ENCODE results near the gene ELAVL2. TPM values are rescaled to one million over a fixed set of nuclear protein-coding genes. Genes with fewer than 3 reads are reported as not detected.

ELAVL2 gene
- total and polyA plus RNA-seq, 9 of the 15 experiments (the other 6 are each of a cell fraction or from before 2014, with no cell fraction given), result not detected

DNA sequence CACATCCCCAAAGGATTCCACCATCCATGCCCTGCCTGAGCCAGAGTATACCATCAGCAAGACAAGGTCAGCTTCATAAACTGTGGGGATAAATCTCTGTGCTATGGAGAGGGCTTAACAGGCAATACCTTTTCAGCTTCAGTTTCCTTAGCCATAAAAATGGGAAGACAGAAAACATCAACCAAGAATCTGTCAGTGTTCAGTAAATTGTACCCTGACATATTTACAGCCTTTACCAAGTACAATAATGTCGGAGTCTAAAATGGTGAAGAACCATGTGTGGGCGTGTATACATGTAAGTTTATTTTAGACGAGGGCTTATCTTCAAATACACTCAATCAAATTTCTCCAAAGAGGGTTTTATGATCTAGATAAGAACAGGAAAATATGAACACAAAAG is 94.7 kb downstream of the ELAVL2 start:
- no peaks in the 10 kb centered on the region for H3K4me1 ChIP-seq (replicated peaks in 1 of 2; ENCODE audit: control insufficient read depth in 2 of 2, insufficient read depth in 2 of 2, low read length in 2 of 2)
- no peak overlapping the region for H3K9ac ChIP-seq (ENCODE audit: insufficient read depth in 1 of 2, low read depth in 2 of 2, low read length in 2 of 2)
- H4K20me1 ChIP-seq (replicated peaks; ENCODE audit: control insufficient read depth, insufficient read depth, low read length), result no peaks in the 10 kb centered on the region
- H3K27me3 ChIP-seq (ENCODE audit: control insufficient read depth in 2 of 2, insufficient read depth in 2 of 2, low read length in 2 of 2), result no peaks in the 10 kb centered on the region
- CTCF ChIA-PET (ENCODE audit: low intra/inter-chr PET ratio), result no interaction called here
- H3K4me2 ChIP-seq (ENCODE audit: insufficient read depth, low read length), result no peak overlapping the region
- intact Hi-C loops (cut with micrococcal nuclease), result no loop called here
- WGBS (ENCODE audit: insufficient coverage, low coverage, missing lambda C conversion rate), result no CpG with 5 or more reads among the region's 3 CpGs
- no peaks in the 10 kb centered on the region for H3K79me2 ChIP-seq (ENCODE audit: control insufficient read depth, insufficient read depth, low read length)
- no peak overlapping the region for H2AFZ ChIP-seq (ENCODE audit: low read depth, low read length)
- H3K4me3 ChIP-seq, result no peak overlapping the region
- in situ Hi-C loops (cut with MboI), result no loop called here
- POLR2A ChIA-PET, result no interaction called here
- no peaks in the 10 kb centered on the region for H3K9me3 ChIP-seq (replicated peaks; ENCODE audit: control insufficient read depth, insufficient read depth, low read depth, low read length)
- ATAC-seq (no peak), FAIRE-seq (no peak), DNase-seq (ENCODE audit: extremely low read depth in 1 of 4, low spot score in 3 of 4) (no peak)
- no peaks in the 10 kb centered on the region for H3K36me3 ChIP-seq (ENCODE audit: control insufficient read depth, insufficient read depth, low read length)
- no peak overlapping the region for H3K27ac ChIP-seq (ENCODE audit: extremely low read depth, low read depth, low read length)
- no peaks in the 10 kb centered on the region for H3K9me1 ChIP-seq (ENCODE audit: control insufficient read depth, insufficient read depth, low read length)
- TF ChIP-seq, protein P1, sequence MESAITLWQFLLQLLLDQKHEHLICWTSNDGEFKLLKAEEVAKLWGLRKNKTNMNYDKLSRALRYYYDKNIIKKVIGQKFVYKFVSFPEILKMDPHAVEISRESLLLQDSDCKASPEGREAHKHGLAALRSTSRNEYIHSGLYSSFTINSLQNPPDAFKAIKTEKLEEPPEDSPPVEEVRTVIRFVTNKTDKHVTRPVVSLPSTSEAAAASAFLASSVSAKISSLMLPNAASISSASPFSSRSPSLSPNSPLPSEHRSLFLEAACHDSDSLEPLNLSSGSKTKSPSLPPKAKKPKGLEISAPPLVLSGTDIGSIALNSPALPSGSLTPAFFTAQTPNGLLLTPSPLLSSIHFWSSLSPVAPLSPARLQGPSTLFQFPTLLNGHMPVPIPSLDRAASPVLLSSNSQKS (CRISPR knock-in tag; IDR thresholded peaks at IDR 0.05), result no peak
- TF ChIP-seq PCBP1 (IDR thresholded peaks at IDR 0.05; ENCODE audit: low read depth, low read length, poor library complexity, severe bottlenecking), result no peak
- TF ChIP-seq TBP (optimal IDR thresholded peaks at IDR 0.05; ENCODE audit: low read depth, low read length), result no peak
- no peak for TF ChIP-seq MTA3 (IDR thresholded peaks at IDR 0.05; ENCODE audit: borderline replicate concordance)
- TF ChIP-seq RBM15 (IDR thresholded peaks at IDR 0.05; ENCODE audit: insufficient read depth, low read length), result no peak
- no peak for TF ChIP-seq GTF2E2 (tag; IDR thresholded peaks at IDR 0.05)
- BruUV-seq (replicated peaks), result no TSS peak
